A673 (cell line): Measurements from ENCODE around the gene SLF2. TPM values are rescaled to one million over a fixed set of nuclear protein-coding genes. Genes with fewer than 3 reads are reported as not detected.

ENCODE experiments used
- BruUV-seq: library from RNA; stranded (reverse); fragments of 400-500 nt; replicated peaks from 2 replicates; lab custom pipeline; 2021; lab: Mats Ljungman, UMichigan
- CTCF ChIA-PET: fragments of 300-600 bp; sonication (Branson Sonifier 250); formaldehyde crosslinking; loops from one replicate; lab custom pipeline; 2022; ENCODE audit warnings: antibody characterized with exemption; lab: Charles Lee
- POLR2A ChIA-PET: fragments of 300-600 bp; sonication (Branson Sonifier 250); formaldehyde crosslinking; loops from one replicate; lab custom pipeline; 2022; ENCODE audit warnings: antibody characterized with exemption; ENCODE audit not compliant: low non-redundant PET; lab: Charles Lee
- DNase-seq: peaks from one replicate; pipeline ENCODE4 v3.0.0-alpha.2; 2015; ENCODE audit warnings: low spot score
- H3K27ac ChIP-seq: fragments of 200-600 bp; sonication (generic); 2 replicates; pipeline ENCODE4 v1.5.1; 2016; ENCODE audit warnings: mixed run types, low read depth, mild to moderate bottlenecking, mixed read lengths, antibody characterized with exemption, low read length; ENCODE audit not compliant: poor library complexity, severe bottlenecking
- H3K27me3 ChIP-seq: fragments of 200-600 bp; sonication (generic); replicated peaks from 2 replicates; pipeline ENCODE4 v1.6.1; 2017; ENCODE audit warnings: mixed run types, low read depth, mild to moderate bottlenecking, mixed read lengths, antibody characterized with exemption, low read length; ENCODE audit not compliant: insufficient read depth, poor library complexity
- H3K36me3 ChIP-seq: fragments of 200-600 bp; sonication (generic); 2 replicates; pipeline ENCODE4 v1.6.1; 2016; ENCODE audit warnings: mixed run types, mild to moderate bottlenecking, mixed read lengths, antibody characterized with exemption, low read length; ENCODE audit not compliant: insufficient read depth, poor library complexity, severe bottlenecking
- H3K4me1 ChIP-seq: fragments of 200-600 bp; sonication (generic); 2 replicates; pipeline ENCODE4 v1.6.1; 2017; ENCODE audit warnings: mixed run types, mild to moderate bottlenecking, mixed read lengths, antibody characterized with exemption, low read length; ENCODE audit not compliant: insufficient read depth, poor library complexity, severe bottlenecking
- H3K4me3 ChIP-seq: fragments of 200-600 bp; sonication (generic); 2 replicates; pipeline ENCODE4 v1.5.1; 2016; ENCODE audit warnings: low read depth, mixed run types, mild to moderate bottlenecking, mixed read lengths, low read length; ENCODE audit not compliant: poor library complexity, severe bottlenecking
- H3K9me3 ChIP-seq: fragments of 200-600 bp; sonication (generic); 2 replicates; pipeline ENCODE4 v1.6.1; 2016; ENCODE audit warnings: mixed run types, low read depth, mild to moderate bottlenecking, mixed read lengths, antibody characterized with exemption, low read length; ENCODE audit not compliant: poor library complexity, severe bottlenecking
- EZH2 ChIP-seq: fragments of 200-600 bp; sonication (generic); IDR thresholded peaks from 2 replicates; pipeline ENCODE4 v1.6.1; 2017; ENCODE audit warnings: borderline replicate concordance, low read depth, mild to moderate bottlenecking, mixed read lengths, antibody characterized with exemption, low read length; ENCODE audit not compliant: poor library complexity, severe bottlenecking
- intact Hi-C: fragments of 100-400 bp; cut with micrococcal nuclease; formaldehyde crosslinking; loops from one replicate; pipeline ENCODE4 v1.10.0; 2022; ENCODE audit not compliant: unreplicated experiment
- total RNA-seq: library from RNA; stranded (reverse); gene quantifications from 2 replicates; pipeline ENCODE4 v1.2.3, GENCODE V29; 2021
- TF ChIP-seq, protein P1 (sequence below): fragments of 300-800, 200-600 bp; sonication (generic); conservative IDR thresholded peaks from 2 replicates; pipeline ENCODE4 v1.5.1; 2017; ENCODE audit warnings: low read depth, mild to moderate bottlenecking, antibody characterized with exemption, low read length, moderate library complexity, mixed read lengths

SLF2 gene
- total RNA-seq, 1 experiment from 2014 or later: 39.4 TPM

DNA sequence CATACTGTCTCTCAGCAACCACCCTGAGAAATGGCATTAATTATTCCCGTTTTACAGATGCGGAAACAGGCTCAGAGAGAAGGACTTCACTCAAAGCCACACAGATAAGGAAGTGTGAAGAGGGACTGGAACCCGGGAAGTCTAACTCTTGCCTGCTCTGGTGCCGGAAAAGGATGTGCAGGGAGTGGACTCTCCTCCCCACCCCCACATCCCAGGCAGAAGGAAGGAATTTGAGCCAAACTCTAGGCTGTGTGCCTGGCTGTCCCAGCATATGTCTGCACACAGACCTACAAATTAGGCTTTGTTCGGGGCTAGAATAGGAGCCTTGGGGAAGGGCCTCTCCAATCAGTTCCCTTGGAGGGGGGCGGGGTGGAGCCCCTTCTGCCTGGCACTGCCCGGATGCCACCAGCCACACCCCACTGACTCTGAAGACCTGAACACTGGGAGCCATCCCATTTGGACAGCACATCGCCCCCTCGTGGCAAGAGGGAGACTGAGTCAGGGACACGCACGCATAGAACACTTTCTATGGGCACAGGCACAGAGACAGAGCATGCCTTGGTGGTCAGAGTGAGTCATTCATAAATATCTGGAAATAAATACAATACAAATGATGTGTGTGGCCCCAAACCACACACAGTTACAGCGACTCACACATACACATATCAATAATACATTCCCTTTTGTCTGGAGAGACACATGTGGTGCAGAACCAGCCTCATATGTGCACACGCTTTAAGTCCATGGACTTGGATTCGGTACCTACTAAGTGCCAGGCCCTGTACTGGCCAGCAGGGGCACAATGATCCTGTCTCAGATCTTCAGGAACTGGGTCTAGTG is 100.0 kb downstream of the SLF2 start:
- peaks cover 9% of the 10 kb centered on the region for H3K4me1 ChIP-seq
- POLR2A ChIA-PET: no interaction called here
- intact Hi-C loops: loop anchor here (1.0 to 2.0 kb wide), 2 partner anchors 14 to 450 kb away; no protein-coding TSS in a partner anchor
- H3K4me3 ChIP-seq: no peak overlapping the region
- no peaks in the 10 kb centered on the region for H3K36me3 ChIP-seq
- H3K27me3 ChIP-seq: no peaks in the 10 kb centered on the region
- CTCF ChIA-PET: interaction anchor here (0.5 kb wide), 1 partner anchor 666 kb away, joined by 7 read pairs; the partner anchor contains the start of gene SCD
- TF ChIP-seq, protein P1, sequence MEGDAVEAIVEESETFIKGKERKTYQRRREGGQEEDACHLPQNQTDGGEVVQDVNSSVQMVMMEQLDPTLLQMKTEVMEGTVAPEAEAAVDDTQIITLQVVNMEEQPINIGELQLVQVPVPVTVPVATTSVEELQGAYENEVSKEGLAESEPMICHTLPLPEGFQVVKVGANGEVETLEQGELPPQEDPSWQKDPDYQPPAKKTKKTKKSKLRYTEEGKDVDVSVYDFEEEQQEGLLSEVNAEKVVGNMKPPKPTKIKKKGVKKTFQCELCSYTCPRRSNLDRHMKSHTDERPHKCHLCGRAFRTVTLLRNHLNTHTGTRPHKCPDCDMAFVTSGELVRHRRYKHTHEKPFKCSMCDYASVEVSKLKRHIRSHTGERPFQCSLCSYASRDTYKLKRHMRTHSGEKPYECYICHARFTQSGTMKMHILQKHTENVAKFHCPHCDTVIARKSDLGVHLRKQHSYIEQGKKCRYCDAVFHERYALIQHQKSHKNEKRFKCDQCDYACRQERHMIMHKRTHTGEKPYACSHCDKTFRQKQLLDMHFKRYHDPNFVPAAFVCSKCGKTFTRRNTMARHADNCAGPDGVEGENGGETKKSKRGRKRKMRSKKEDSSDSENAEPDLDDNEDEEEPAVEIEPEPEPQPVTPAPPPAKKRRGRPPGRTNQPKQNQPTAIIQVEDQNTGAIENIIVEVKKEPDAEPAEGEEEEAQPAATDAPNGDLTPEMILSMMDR: peak; percentile 99
- TF ChIP-seq EZH2: no peak
- BruUV-seq: no TSS peak
- H3K27ac ChIP-seq: no peak overlapping the region
- H3K9me3 ChIP-seq: no peaks in the 10 kb centered on the region
- peak; percentile 95 for DNase-seq

DNA sequence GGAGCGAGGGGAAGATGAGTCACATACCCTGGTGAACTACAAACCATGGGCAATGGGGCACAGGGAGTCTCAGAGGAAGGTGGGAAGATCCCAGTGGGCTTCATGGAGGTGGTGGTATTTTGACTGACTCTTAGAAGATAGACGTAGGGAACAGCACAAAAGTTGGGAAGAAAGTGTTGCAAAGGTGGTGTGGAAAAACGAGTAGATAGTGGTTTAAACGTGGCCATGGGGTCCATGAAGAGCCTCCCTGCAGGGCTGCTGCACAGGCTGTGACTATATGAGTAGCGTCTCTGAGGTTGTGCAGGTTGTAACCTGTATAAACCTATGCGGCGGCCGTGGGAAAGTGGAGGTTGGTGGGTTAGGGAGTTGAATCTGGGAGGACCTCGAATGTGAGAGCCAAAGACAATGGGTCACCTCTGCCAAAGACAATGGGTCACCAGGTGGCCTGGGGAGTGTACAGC is 100.6 kb downstream of the SLF2 start:
- BruUV-seq: no TSS peak
- ChIA-PET CTCF (interaction anchor here (0.6 to 2.2 kb wide), 6 partner anchors 17 to 149 kb away, joined by 4 to 13 read pairs (median 4); partner anchors contain the start of genes PDZD7, SEMA4G and SFXN3), POLR2A (no interaction called here)
- TF ChIP-seq, protein P1: no peak
- no peak for TF ChIP-seq EZH2
- Histone ChIP-seq H3K27ac (no peak overlapping the region), H3K27me3 (no peaks in the 10 kb centered on the region), H3K9me3 (no peaks in the 10 kb centered on the region), H3K4me1 (peaks cover 7% of the 10 kb centered on the region), H3K4me3 (no peak overlapping the region), H3K36me3 (no peaks in the 10 kb centered on the region)
- no peak for DNase-seq
- intact Hi-C loops: loop anchor here (1.0 to 2.0 kb wide), 2 partner anchors 15 to 451 kb away; no protein-coding TSS in a partner anchor

DNA sequence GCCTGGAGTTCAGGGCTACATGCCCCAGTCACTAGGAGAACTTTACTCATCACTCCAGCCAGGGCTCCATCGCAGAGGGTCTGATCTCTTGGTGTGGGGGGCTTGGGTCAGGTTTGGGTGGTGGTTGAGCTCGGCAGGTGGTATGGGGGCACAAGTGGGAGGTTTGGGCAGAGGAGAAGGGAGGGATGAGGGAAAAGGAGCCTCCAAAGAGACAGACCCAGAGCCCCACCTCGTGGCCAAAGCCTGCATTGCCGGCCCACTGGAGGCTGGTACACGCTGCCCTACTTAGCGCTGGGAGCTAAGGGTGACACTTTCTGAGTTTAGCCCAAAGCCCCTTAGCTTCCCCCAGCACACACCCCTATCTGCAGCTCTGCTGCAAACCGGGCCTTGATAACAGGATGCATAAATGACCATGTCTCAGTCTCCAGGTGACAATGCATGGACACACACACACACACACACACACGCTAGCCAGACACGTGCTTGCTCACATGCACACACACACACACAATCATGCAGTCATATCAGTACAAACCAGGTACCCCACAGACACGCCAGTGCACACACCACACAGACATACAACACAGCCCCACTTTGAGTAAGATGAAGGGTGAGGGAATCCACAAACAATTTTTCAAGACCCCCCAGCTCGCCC is 101.6 kb downstream of the SLF2 start:
- intact Hi-C loops: loop anchor here (1.0 kb wide), 1 partner anchor 45 kb away; the partner anchor contains the start of gene SEMA4G
- ChIA-PET POLR2A (interaction anchor here (0.6 kb wide), 1 partner anchor 188 kb away, joined by 3 read pairs; no protein-coding TSS in a partner anchor), CTCF (interaction anchor here (0.5 to 2.2 kb wide), 20 partner anchors 10 to 1182 kb away, joined by 3 to 23 read pairs (median 4); partner anchors contain the start of genes LZTS2, PDZD7, SEMA4G and SFXN3)
- Histone ChIP-seq H3K4me1 (peaks cover 7% of the 10 kb centered on the region), H3K27me3 (no peaks in the 10 kb centered on the region), H3K4me3 (no peak overlapping the region), H3K9me3 (no peaks in the 10 kb centered on the region), H3K27ac (no peak overlapping the region), H3K36me3 (no peaks in the 10 kb centered on the region)
- TF ChIP-seq EZH2: no peak
- TF ChIP-seq, protein P1: peak; percentile 92
- peak; percentile 83 for DNase-seq
- no TSS peak for BruUV-seq
